ENCODE results near the gene GATAD2A.

- TF ChIP-seq CTCF (conservative IDR thresholded peaks at IDR 0.05 in 1 of 2, IDR thresholded peaks at IDR 0.05 in 1 of 2; ENCODE audit: extremely low read depth in 1 of 2, insufficient read depth in 1 of 2, low read depth in 1 of 2, low read length in 2 of 2) (no peak), EZH2 (IDR thresholded peaks at IDR 0.05; ENCODE audit: borderline replicate concordance, low read length) (no peak)
These were observed 75.2 kb downstream of the GATAD2A start for GRCh38 chr19:19480688-19481087.

Measured in mammary epithelial cell (primary cell).